Natural killer cell treated with Interleukin-12 subunit alpha and Interleukin-12 subunit beta and Interleukin-15 and Interleukin-18, amount 100 ng/mL, for 72 hours (primary cell): ENCODE measurements around the gene AGPAT3. TPM values are rescaled to one million over a fixed set of nuclear protein-coding genes. Genes with fewer than 3 reads are reported as not detected.
A peak's percentile ranks its signal among the peaks of the same experiment; 100 is the strongest.

Source experiments
- ATAC-seq, 2 donors: fragments of 150-1000 bp; cut with Tn5 transposase in 1 of 2; sonication (Bioruptor Pico), chemical (Tn5 transposase) in 1 of 2; 2 replicates each; pipeline ENCODE4 v1.10.0; 2021
- DNase-seq: peaks from one replicate; pipeline ENCODE4 v3.0.0; 2022; ENCODE audit warnings: low spot score
- H3K27ac Mint-ChIP-seq, 2 donors: 1 replicate in 1 of 2; 2 replicates in 1 of 2; pipeline ENCODE4 v1.8.0; 2022; ENCODE audit warnings: mixed read lengths in 2 of 2, mild to moderate bottlenecking in 1 of 2, moderate library complexity in 1 of 2
- H3K27me3 Mint-ChIP-seq, 2 donors: 1 replicate in 1 of 2; 2 replicates in 1 of 2; pipeline ENCODE4 v1.8.0; 2022; ENCODE audit warnings: mixed read lengths in 2 of 2
- H3K36me3 Mint-ChIP-seq: one replicate; pipeline ENCODE4 v1.8.0; 2022; ENCODE audit warnings: mixed read lengths
- H3K4me1 Mint-ChIP-seq, 2 donors: 1 replicate in 1 of 2; 2 replicates in 1 of 2; pipeline ENCODE4 v1.8.0; 2022; ENCODE audit warnings: low read depth in 2 of 2, mixed read lengths in 2 of 2, mild to moderate bottlenecking in 1 of 2
- H3K4me3 Mint-ChIP-seq: one replicate; pipeline ENCODE4 v1.8.0; 2022; ENCODE audit warnings: mixed read lengths
- H3K9me3 Mint-ChIP-seq: 2 replicates; pipeline ENCODE4 v1.8.0; 2022; ENCODE audit warnings: mixed read lengths
- total RNA-seq, 2 donors: library from RNA; stranded (reverse); gene quantifications; one replicate each; pipeline ENCODE4 v1.2.3, GENCODE V29; 2022

The AGPAT3 gene
- total RNA-seq, 2 donors from 2014 or later, result 66.8 to 115 TPM

- ATAC-seq (peak; percentile 90), DNase-seq (peak; percentile 93)
- H3K27ac Mint-ChIP-seq, result peak overlapping the region; percentile 93 to 95
- peaks cover 9% of the 10 kb centered on the region for H3K36me3 Mint-ChIP-seq
- no peaks in the 10 kb centered on the region for H3K27me3 Mint-ChIP-seq
- H3K4me3 Mint-ChIP-seq, result peak overlapping the region; percentile 99
- no peaks in the 10 kb centered on the region for H3K9me3 Mint-ChIP-seq
- peaks cover 51 to 57% of the 10 kb centered on the region in 2 donors for H3K4me1 Mint-ChIP-seq
Observed at GRCh38 chr21:44012474-44013379, 147.7 kb downstream of the AGPAT3 start.

- Mint-ChIP-seq H3K36me3 (peaks cover 9% of the 10 kb centered on the region), H3K27me3 (no peaks in the 10 kb centered on the region), H3K9me3 (no peaks in the 10 kb centered on the region), H3K27ac (peak overlapping the region; percentile 93 to 95), H3K4me3 (peak overlapping the region; percentile 99), H3K4me1 (peaks cover 56 to 62% of the 10 kb centered on the region in 2 donors)
- DNase-seq, result peak; percentile 82
- ATAC-seq, result no peak
Observed at GRCh38 chr21:44013380-44014088, 148.5 kb downstream of the AGPAT3 start.

GRCh38 chr21:44017601-44018000 is 152.6 kb downstream of the AGPAT3 start:
- no peaks in the 10 kb centered on the region for H3K27me3 Mint-ChIP-seq
- no peaks in the 10 kb centered on the region for H3K9me3 Mint-ChIP-seq
- peaks cover 9% of the 10 kb centered on the region for H3K36me3 Mint-ChIP-seq
- H3K4me1 Mint-ChIP-seq, result peaks cover 63 to 76% of the 10 kb centered on the region in 2 donors
- H3K27ac Mint-ChIP-seq, result peak overlapping the region; percentile 66 to 81
- ATAC-seq, result no peak
- DNase-seq, result no peak
- peak overlapping the region; percentile 67 for H3K4me3 Mint-ChIP-seq

GRCh38 chr21:44018127-44018526 is 153.1 kb downstream of the AGPAT3 start:
- ATAC-seq, result no peak
- H3K27me3 Mint-ChIP-seq, result no peaks in the 10 kb centered on the region
- H3K9me3 Mint-ChIP-seq, result no peaks in the 10 kb centered on the region
- peak overlapping the region; percentile 67 for H3K4me3 Mint-ChIP-seq
- H3K27ac Mint-ChIP-seq, result peak overlapping the region; percentile 66 to 81
- H3K4me1 Mint-ChIP-seq, result peaks cover 62 to 76% of the 10 kb centered on the region in 2 donors
- DNase-seq, result no peak
- peaks cover 8% of the 10 kb centered on the region for H3K36me3 Mint-ChIP-seq

- peak overlapping the region; percentile 60 to 70 for H3K27ac Mint-ChIP-seq
- H3K27me3 Mint-ChIP-seq, result no peaks in the 10 kb centered on the region
- peaks cover 57 to 67% of the 10 kb centered on the region in 2 donors for H3K4me1 Mint-ChIP-seq
- H3K9me3 Mint-ChIP-seq, result no peaks in the 10 kb centered on the region
- ATAC-seq (peak; percentile 62 to 72), DNase-seq (no peak)
- H3K4me3 Mint-ChIP-seq, result peak overlapping the region; percentile 63
- no peaks in the 10 kb centered on the region for H3K36me3 Mint-ChIP-seq
Observed at GRCh38 chr21:44018813-44019567, 154.0 kb downstream of the AGPAT3 start.

GRCh38 chr21:44019568-44019958 is 154.5 kb downstream of the AGPAT3 start:
- H3K4me1 Mint-ChIP-seq, result peaks cover 55 to 67% of the 10 kb centered on the region in 2 donors
- H3K27me3 Mint-ChIP-seq, result no peaks in the 10 kb centered on the region
- H3K36me3 Mint-ChIP-seq, result no peaks in the 10 kb centered on the region
- H3K9me3 Mint-ChIP-seq, result no peaks in the 10 kb centered on the region
- no peak for DNase-seq
- peak overlapping the region; percentile 60 to 70 for H3K27ac Mint-ChIP-seq
- H3K4me3 Mint-ChIP-seq, result peak overlapping the region; percentile 63
- no peak for ATAC-seq

- no peaks in the 10 kb centered on the region for H3K9me3 Mint-ChIP-seq
- no peak overlapping the region for H3K4me3 Mint-ChIP-seq
- no peaks in the 10 kb centered on the region for H3K27me3 Mint-ChIP-seq
- H3K36me3 Mint-ChIP-seq, result no peaks in the 10 kb centered on the region
- ATAC-seq (no peak), DNase-seq (no peak)
- peak overlapping the region; percentile 50 to 70 for H3K27ac Mint-ChIP-seq
- H3K4me1 Mint-ChIP-seq, result peaks cover 61 to 70% of the 10 kb centered on the region in 2 donors
Observed at GRCh38 chr21:44020551-44020950, 155.5 kb downstream of the AGPAT3 start.

- DNase-seq, result no peak
- Mint-ChIP-seq H3K27me3 (no peaks in the 10 kb centered on the region), H3K36me3 (no peaks in the 10 kb centered on the region), H3K4me3 (no peak overlapping the region), H3K27ac (peak overlapping the region; percentile 36 to 50), H3K4me1 (peaks cover 62 to 71% of the 10 kb centered on the region in 2 donors), H3K9me3 (no peaks in the 10 kb centered on the region)
- ATAC-seq, result no peak
Observed at GRCh38 chr21:44021064-44021463, 156.0 kb downstream of the AGPAT3 start.

GRCh38 chr21:44024257-44024656 is 159.2 kb downstream of the AGPAT3 start:
- DNase-seq (no peak), ATAC-seq (no peak)
- H3K27me3 Mint-ChIP-seq, result no peaks in the 10 kb centered on the region
- peaks cover 62 to 73% of the 10 kb centered on the region in 2 donors for H3K4me1 Mint-ChIP-seq
- peak overlapping the region; percentile 63 to 82 for H3K27ac Mint-ChIP-seq
- H3K36me3 Mint-ChIP-seq, result peaks cover 8% of the 10 kb centered on the region
- no peaks in the 10 kb centered on the region for H3K9me3 Mint-ChIP-seq
- H3K4me3 Mint-ChIP-seq, result no peak overlapping the region

GRCh38 chr21:44024887-44025353 is 159.9 kb downstream of the AGPAT3 start:
- H3K27me3 Mint-ChIP-seq, result no peaks in the 10 kb centered on the region
- DNase-seq (no peak), ATAC-seq (peak; percentile 34 to 53)
- H3K4me3 Mint-ChIP-seq, result peak overlapping the region; percentile 56
- H3K9me3 Mint-ChIP-seq, result no peaks in the 10 kb centered on the region
- H3K27ac Mint-ChIP-seq, result peak overlapping the region; percentile 63 to 82
- H3K36me3 Mint-ChIP-seq, result peaks cover 8% of the 10 kb centered on the region
- peaks cover 62 to 73% of the 10 kb centered on the region in 2 donors for H3K4me1 Mint-ChIP-seq

- H3K9me3 Mint-ChIP-seq, result no peaks in the 10 kb centered on the region
- H3K27ac Mint-ChIP-seq, result peak overlapping the region in 1 of 2 donors; percentile 82
- peaks cover 8% of the 10 kb centered on the region for H3K36me3 Mint-ChIP-seq
- no peak overlapping the region for H3K4me3 Mint-ChIP-seq
- ATAC-seq (no peak), DNase-seq (no peak)
- no peaks in the 10 kb centered on the region for H3K27me3 Mint-ChIP-seq
- peaks cover 59 to 65% of the 10 kb centered on the region in 2 donors for H3K4me1 Mint-ChIP-seq
Observed at GRCh38 chr21:44027607-44028286, 162.7 kb downstream of the AGPAT3 start.

GRCh38 chr21:44028287-44028659 is 163.2 kb downstream of the AGPAT3 start:
- peak overlapping the region in 1 of 2 donors; percentile 41 for H3K27ac Mint-ChIP-seq

More at GRCh38 chr21:44028287-44028659, 163.2 kb downstream of the AGPAT3 start:
- H3K4me1 Mint-ChIP-seq, result peaks cover 59 to 62% of the 10 kb centered on the region in 2 donors
- ATAC-seq, result no peak
- no peaks in the 10 kb centered on the region for H3K27me3 Mint-ChIP-seq
- no peak overlapping the region for H3K4me3 Mint-ChIP-seq
- no peak for DNase-seq
- H3K36me3 Mint-ChIP-seq, result peaks cover 12% of the 10 kb centered on the region
- no peaks in the 10 kb centered on the region for H3K9me3 Mint-ChIP-seq
